Calu3 (cell line): ENCODE data around the gene CNNM1. TPM values are rescaled to one million over a fixed set of nuclear protein-coding genes. Genes with fewer than 3 reads are reported as not detected.

Experiments
- BruUV-seq: library from RNA; stranded (reverse); fragments of 400-500 nt; replicated peaks from 2 replicates; lab custom pipeline; 2021; lab: Mats Ljungman, UMichigan
- CTCF ChIA-PET: fragments of 300-600 bp; sonication (Branson Sonifier 250); formaldehyde crosslinking; loops from one replicate; lab custom pipeline; 2022; ENCODE audit warnings: antibody characterized with exemption; lab: Charles Lee
- DNase-seq: peaks from one replicate; pipeline ENCODE4 v3.0.0; 2022
- H3K27ac Mint-ChIP-seq: one replicate; pipeline ENCODE4 v1.8.0; 2022; ENCODE audit warnings: mixed read lengths; ENCODE audit not compliant: unreplicated experiment
- H3K27me3 Mint-ChIP-seq: one replicate; pipeline ENCODE4 v1.8.0; 2022; ENCODE audit warnings: mixed read lengths; ENCODE audit not compliant: unreplicated experiment
- H3K36me3 Mint-ChIP-seq: one replicate; pipeline ENCODE4 v1.8.0; 2022; ENCODE audit warnings: mild to moderate bottlenecking, moderate library complexity, mixed read lengths; ENCODE audit not compliant: insufficient read depth, unreplicated experiment
- H3K4me1 Mint-ChIP-seq: one replicate; pipeline ENCODE4 v1.8.0; 2022; ENCODE audit warnings: mild to moderate bottlenecking, low read depth, mixed read lengths; ENCODE audit not compliant: unreplicated experiment
- H3K4me3 Mint-ChIP-seq: one replicate; pipeline ENCODE4 v1.8.0; 2022; ENCODE audit warnings: mild to moderate bottlenecking, low read depth, moderate library complexity, mixed read lengths; ENCODE audit not compliant: unreplicated experiment
- H3K9me3 Mint-ChIP-seq: one replicate; pipeline ENCODE4 v1.8.0; 2022; ENCODE audit warnings: low read depth, mixed read lengths; ENCODE audit not compliant: unreplicated experiment
- CTCF ChIP-seq: fragments of 200-600 bp; IDR thresholded peaks from one replicate; pipeline ENCODE4 v1.8.0; 2022; ENCODE audit warnings: antibody characterized with exemption; ENCODE audit not compliant: unreplicated experiment
- intact Hi-C: fragments of 100-400 bp; cut with micrococcal nuclease; formaldehyde crosslinking; loops from one replicate; pipeline ENCODE4 v1.10.0; 2022; ENCODE audit not compliant: unreplicated experiment
- total RNA-seq: library from RNA; stranded (reverse); gene quantifications from 2 replicates; pipeline ENCODE4 v1.2.3, GENCODE V29; 2022

CNNM1 gene
- total RNA-seq, 1 experiment from 2014 or later, result 5.8 TPM

GRCh38 chr10:99394761-99395386, 65.7 kb downstream of the CNNM1 start:
- Mint-ChIP-seq H3K9me3 (no peaks in the 10 kb centered on the region), H3K27me3 (no peaks in the 10 kb centered on the region), H3K4me1 (peaks cover 11% of the 10 kb centered on the region), H3K27ac (no peak overlapping the region), H3K4me3 (no peak overlapping the region), H3K36me3 (peaks cover 22% of the 10 kb centered on the region)
- DNase-seq, result no peak
- CTCF ChIA-PET, result no interaction called here
- no peak for TF ChIP-seq CTCF
- BruUV-seq, result no TSS peak
- intact Hi-C loops, result loop anchor here (10.0 kb wide), 1 partner anchor 290 kb away; no protein-coding TSS in a partner anchor

- intact Hi-C loops, result loop anchor here (10.0 kb wide), 1 partner anchor 289 kb away; no protein-coding TSS in a partner anchor
- Mint-ChIP-seq H3K9me3 (no peaks in the 10 kb centered on the region), H3K27ac (peak overlapping the region; percentile 54), H3K4me3 (peak overlapping the region; percentile 12), H3K4me1 (peaks cover 11% of the 10 kb centered on the region), H3K27me3 (no peaks in the 10 kb centered on the region), H3K36me3 (peaks cover 22% of the 10 kb centered on the region)
- DNase-seq, result no peak
- BruUV-seq, result no TSS peak
- no peak for TF ChIP-seq CTCF
- CTCF ChIA-PET, result no interaction called here
Measured at GRCh38 chr10:99395750-99396445, 66.7 kb downstream of the CNNM1 start.

GRCh38 chr10:99396471-99396870, 67.3 kb downstream of the CNNM1 start:
- peaks cover 11% of the 10 kb centered on the region for H3K4me1 Mint-ChIP-seq
- no TSS peak for BruUV-seq
- CTCF ChIA-PET, result no interaction called here
- intact Hi-C loops, result loop anchor here (10.0 kb wide), 1 partner anchor 288 kb away; no protein-coding TSS in a partner anchor
- H3K27me3 Mint-ChIP-seq, result no peaks in the 10 kb centered on the region
- TF ChIP-seq CTCF, result no peak
- no peak overlapping the region for H3K27ac Mint-ChIP-seq
- H3K4me3 Mint-ChIP-seq, result no peak overlapping the region
- H3K36me3 Mint-ChIP-seq, result peaks cover 22% of the 10 kb centered on the region
- DNase-seq, result no peak
- no peaks in the 10 kb centered on the region for H3K9me3 Mint-ChIP-seq

GRCh38 chr10:99399664-99400063, 70.5 kb downstream of the CNNM1 start:
- peaks cover 7% of the 10 kb centered on the region for H3K36me3 Mint-ChIP-seq
- CTCF ChIA-PET, result interaction anchor here (1.2 kb wide), 1 partner anchor 12 kb away, joined by 3 read pairs; no protein-coding TSS in a partner anchor
- intact Hi-C loops, result loop anchor here (10.0 kb wide), 1 partner anchor 285 kb away; no protein-coding TSS in a partner anchor
- DNase-seq, result no peak
- no peaks in the 10 kb centered on the region for H3K9me3 Mint-ChIP-seq
- no peaks in the 10 kb centered on the region for H3K27me3 Mint-ChIP-seq
- TF ChIP-seq CTCF, result no peak
- H3K4me1 Mint-ChIP-seq, result peaks cover 11% of the 10 kb centered on the region
- no TSS peak for BruUV-seq
- H3K4me3 Mint-ChIP-seq, result no peak overlapping the region
- no peak overlapping the region for H3K27ac Mint-ChIP-seq
